Stimulated activated CD8-positive, alpha-beta memory T cell treated with anti-CD3 and anti-CD28 coated beads, Interleukin-7, amount 100 ng/mL, for 4 hours (primary cell): ENCODE results near the gene MYO9B.

Experiments used
- DNase-seq, 2 donors: peaks; one replicate each; pipeline ENCODE4 v3.0.0-alpha.2; 2020; ENCODE audit warnings: low read depth in 2 of 2

Gene MYO9B, protein sequence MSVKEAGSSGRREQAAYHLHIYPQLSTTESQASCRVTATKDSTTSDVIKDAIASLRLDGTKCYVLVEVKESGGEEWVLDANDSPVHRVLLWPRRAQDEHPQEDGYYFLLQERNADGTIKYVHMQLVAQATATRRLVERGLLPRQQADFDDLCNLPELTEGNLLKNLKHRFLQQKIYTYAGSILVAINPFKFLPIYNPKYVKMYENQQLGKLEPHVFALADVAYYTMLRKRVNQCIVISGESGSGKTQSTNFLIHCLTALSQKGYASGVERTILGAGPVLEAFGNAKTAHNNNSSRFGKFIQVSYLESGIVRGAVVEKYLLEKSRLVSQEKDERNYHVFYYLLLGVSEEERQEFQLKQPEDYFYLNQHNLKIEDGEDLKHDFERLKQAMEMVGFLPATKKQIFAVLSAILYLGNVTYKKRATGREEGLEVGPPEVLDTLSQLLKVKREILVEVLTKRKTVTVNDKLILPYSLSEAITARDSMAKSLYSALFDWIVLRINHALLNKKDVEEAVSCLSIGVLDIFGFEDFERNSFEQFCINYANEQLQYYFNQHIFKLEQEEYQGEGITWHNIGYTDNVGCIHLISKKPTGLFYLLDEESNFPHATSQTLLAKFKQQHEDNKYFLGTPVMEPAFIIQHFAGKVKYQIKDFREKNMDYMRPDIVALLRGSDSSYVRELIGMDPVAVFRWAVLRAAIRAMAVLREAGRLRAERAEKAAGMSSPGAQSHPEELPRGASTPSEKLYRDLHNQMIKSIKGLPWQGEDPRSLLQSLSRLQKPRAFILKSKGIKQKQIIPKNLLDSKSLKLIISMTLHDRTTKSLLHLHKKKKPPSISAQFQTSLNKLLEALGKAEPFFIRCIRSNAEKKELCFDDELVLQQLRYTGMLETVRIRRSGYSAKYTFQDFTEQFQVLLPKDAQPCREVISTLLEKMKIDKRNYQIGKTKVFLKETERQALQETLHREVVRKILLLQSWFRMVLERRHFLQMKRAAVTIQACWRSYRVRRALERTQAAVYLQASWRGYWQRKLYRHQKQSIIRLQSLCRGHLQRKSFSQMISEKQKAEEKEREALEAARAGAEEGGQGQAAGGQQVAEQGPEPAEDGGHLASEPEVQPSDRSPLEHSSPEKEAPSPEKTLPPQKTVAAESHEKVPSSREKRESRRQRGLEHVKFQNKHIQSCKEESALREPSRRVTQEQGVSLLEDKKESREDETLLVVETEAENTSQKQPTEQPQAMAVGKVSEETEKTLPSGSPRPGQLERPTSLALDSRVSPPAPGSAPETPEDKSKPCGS (N-terminal part only)

GRCh38 chr19:17075035-17075863, at the start of gene MYO9B, which contains the start of gene HAUS8:
Gene MYO9B (plus strand): TSS chr19:17075777. CDS start chr19:17101718, 25,941 bp downstream.
Gene HAUS8 (minus strand): TSS chr19:17075452. CDS start chr19:17075422, 30 bp downstream.
- peak; percentile 99 to 100 for DNase-seq

GRCh38 chr19:17025991-17026658, 49.5 kb upstream of the MYO9B start:
- no peak for DNase-seq

DNA sequence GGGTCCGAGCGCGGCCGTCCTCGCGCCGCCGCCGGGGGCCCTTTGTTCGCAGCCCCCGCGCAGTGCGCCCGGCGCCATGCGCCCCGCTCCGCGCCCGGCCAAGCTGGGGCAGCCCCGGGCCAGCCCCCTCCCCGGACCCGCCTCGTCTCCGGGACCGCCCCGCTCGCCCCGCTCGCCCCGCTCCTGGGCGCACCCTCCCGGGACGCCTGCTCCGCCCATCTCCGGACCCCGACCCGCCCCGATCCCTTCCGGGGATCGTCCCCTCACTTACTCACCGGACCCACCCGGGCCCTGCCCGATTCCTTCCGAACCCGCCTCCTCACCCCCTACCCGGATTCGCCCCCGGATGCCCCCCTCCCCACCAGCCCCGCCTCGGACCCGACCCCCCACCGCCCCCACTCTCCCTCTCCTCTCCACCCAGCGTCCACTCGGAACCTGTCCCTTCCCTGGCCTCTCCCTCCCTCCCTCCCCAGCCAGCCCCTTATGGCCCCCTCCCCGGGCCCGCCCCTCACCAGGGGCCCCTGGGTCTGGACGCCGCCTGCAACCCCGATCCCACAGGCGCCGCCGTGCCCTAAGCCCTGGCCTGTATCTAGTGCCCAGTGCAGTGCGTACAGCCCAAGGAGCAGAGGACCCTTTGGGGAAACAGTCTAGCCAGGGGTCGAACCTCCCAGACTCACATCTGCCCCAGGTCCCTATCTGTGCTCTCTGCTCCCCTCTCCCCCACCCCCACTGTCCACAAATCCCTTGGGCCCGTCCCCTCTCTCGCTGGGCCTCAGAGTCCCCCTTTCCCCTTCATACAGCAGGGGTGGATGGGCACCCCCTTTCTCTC, 48.7 kb upstream of the MYO9B start, which contains the start of gene CPAMD8:
TSS of gene CPAMD8 (minus strand) at position 105 of the 829 bp plus-strand sequence. CDS start 168 bp downstream, outside the sequence.
- DNase-seq: no peak

DNA sequence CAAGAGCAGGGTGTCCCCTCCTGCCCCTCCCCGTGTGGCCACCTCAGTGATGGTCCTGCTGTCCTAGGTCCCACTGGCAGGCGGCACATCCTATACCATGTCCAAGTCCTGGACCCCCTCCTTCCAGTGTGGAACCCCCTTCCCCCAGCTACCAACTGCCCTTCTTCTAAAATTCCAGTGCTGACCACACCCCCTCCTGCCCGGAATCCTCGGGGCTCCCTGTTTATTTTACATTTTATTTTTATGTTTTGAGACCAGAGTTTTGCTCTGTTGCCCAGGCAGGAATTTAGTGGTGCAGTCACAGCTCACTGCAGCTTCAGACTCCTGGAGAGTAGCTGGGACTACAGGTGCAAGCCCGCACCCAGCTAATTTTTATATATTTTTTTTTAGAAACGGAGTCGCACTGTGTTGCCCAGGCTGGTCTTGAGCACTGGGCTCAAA, 48.0 kb upstream of the MYO9B start:
- DNase-seq: no peak

DNA sequence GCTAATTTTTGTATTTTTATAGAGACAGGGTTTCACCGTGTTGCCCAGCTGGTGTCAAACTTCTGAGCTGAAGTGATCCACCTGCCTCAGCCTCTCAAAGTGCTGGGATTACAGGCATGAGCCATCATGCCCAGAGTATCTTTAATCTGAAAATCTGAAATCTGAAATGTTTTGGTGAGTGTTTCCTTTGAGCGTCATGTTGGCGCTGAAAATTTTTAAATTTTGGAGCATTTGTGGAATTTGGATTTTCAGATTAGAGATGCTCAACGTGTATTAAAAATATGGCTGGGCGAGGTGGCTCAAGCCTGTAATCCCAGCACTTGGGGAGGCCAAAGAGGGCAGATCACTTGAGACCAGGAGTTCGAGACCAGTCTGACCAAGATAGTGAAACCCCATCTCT, 43.8 kb upstream of the MYO9B start:
- DNase-seq: no peak

- DNase-seq: no peak
Measured at GRCh38 chr19:17035842-17036424, 39.6 kb upstream of the MYO9B start.

GRCh38 chr19:17036640-17037039, 38.9 kb upstream of the MYO9B start:
- DNase-seq: no peak

GRCh38 chr19:17037184-17037583, 38.4 kb upstream of the MYO9B start:
- no peak for DNase-seq

DNA sequence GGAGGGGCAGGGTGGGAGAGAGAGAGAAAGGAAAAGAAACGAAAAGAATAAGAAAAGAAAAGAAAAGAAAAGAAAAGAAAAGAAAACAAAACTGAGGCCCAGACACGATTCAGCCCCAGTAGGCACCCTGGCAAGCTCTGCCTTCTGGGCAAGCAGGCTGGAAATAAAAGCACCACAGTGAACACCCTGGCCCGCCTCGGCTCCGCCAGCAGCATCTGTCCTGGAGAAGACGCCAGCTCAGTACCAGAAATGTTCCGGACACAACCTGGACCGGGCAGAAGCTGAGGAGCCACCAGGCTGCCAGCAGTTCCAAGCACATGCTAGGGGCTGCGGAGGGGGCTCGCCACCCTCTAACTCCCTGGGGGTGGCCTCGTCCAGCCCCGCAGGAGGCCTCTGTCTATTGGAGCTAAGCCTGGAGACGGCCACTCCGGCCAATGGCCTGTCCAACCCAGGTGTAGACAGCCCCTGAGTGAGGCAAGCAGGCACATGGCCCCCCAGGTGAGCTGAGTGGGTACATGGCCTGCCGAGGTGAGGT, 37.5 kb upstream of the MYO9B start:
- no peak for DNase-seq

DNA sequence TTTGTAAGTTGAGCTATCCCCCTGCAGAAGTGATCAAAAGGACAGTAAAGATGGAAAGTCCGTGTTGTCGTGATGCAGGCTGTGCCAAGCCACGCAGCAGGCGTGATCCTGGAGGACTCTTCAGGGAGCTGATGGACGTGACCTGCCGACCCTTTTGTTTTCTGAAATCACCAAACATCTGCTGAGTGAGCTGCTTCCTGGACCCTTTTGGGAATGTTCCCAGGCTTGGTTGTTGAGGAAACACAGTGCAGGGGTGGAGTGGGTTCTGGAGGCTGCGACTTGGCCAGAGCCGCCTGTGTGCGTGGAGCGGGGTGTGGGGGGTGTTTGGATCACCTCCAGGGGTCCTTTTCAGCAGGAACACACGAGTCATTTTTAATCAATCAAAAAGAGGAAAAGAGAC, 33.6 kb upstream of the MYO9B start:
- no peak for DNase-seq

DNA sequence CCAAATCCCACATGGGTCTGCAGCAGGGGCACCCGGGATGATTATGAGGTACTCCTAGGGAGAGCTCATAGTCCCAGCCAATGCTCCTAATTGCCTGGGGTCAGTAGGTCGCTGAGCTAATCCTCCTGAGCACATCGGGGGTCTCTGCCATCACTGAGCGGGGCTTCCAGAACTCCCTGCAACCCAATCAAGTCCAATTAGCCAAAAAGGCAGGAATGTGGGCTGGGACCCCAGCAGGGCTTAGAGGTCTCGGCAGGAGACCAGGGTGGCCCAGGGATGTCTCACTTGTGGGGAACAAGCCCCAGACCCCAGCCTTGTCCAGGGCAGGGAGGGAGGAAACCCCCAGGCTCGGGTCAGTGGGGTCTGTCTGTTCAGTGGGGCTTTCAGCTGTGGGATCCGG, 31.8 kb upstream of the MYO9B start:
- no peak for DNase-seq

GRCh38 chr19:17045907-17046502, 29.6 kb upstream of the MYO9B start:
- no peak for DNase-seq

GRCh38 chr19:17048885-17049453, 26.6 kb upstream of the MYO9B start:
- no peak for DNase-seq

DNA sequence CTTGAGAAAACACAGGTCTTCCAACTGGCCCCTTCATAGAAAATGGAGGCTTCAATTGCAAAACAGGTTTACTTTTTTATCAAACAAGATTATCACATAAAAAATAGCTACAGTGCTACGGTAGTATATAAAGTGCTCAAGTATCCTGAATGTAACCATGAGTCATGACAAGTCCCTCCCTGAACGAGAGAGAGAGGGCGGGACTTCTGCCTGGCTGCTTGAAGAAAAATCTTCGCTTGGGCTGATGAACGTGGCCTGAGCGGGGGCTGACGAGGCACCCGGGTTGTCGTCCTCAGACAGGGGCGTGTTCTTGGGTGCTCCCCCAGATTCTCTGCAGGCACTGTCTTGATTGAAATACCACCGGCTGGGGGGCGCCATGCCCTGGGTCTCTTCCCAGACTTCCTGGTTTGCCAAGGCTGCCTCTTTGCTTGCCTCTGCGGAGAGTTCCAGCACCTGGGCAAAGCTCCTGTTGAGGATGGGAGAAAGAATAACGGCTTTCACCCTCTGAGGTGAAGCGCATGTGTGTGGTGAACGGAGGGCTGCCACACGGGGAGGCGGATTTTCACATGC, 25.8 kb upstream of the MYO9B start:
- no peak for DNase-seq

- DNase-seq: no peak
Measured at GRCh38 chr19:17052439-17052838, 23.1 kb upstream of the MYO9B start.

DNA sequence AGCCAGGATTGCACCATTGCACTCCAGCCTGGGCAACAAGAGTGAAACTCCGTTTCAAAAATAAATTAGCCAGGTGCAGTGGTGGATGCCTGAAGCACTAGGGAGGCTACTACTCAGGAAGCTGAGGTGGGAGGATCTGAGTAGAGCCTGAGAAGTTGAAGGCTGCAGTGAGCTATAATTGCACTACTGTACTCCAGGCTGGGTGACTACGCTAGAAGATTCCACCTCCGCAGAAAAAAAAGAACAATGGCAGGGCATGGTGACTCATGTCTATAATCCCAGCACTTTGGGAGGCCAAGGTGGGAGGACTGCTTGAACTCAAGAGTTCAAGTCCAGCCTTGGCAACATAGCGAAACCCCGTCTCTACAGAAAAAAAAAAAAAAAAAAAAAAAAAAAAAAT, 20.8 kb upstream of the MYO9B start:
- DNase-seq: no peak

- no peak for DNase-seq
Measured at GRCh38 chr19:17055636-17056035, 19.9 kb upstream of the MYO9B start.
